Measurements from ENCODE around the gene KRT37. TPM values are rescaled to one million over a fixed set of nuclear protein-coding genes. Genes with fewer than 3 reads are reported as not detected.

The KRT37 gene
- total RNA-seq, 4 donors from 2014 or later: not detected

DNA sequence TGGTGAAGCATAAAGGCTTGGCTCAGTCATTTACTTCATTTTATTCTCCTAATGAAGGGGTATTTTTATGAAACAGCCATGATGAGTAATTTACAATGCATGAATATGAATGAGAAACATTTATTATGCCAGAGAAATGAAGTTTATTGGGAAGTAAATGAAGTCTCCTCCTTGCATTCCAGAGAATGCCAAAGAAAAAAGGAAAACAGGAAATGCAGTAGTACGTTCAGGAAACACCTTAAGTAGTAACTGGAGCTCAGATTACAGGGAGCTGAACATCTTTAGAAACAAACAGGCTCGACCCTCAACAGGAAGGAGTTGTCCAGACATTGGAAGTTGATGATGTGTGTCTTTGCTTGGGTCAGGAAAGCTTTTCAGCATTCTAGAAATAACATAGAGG lies 46.8 kb downstream of the KRT37 start:
- TF ChIP-seq, protein P1, sequence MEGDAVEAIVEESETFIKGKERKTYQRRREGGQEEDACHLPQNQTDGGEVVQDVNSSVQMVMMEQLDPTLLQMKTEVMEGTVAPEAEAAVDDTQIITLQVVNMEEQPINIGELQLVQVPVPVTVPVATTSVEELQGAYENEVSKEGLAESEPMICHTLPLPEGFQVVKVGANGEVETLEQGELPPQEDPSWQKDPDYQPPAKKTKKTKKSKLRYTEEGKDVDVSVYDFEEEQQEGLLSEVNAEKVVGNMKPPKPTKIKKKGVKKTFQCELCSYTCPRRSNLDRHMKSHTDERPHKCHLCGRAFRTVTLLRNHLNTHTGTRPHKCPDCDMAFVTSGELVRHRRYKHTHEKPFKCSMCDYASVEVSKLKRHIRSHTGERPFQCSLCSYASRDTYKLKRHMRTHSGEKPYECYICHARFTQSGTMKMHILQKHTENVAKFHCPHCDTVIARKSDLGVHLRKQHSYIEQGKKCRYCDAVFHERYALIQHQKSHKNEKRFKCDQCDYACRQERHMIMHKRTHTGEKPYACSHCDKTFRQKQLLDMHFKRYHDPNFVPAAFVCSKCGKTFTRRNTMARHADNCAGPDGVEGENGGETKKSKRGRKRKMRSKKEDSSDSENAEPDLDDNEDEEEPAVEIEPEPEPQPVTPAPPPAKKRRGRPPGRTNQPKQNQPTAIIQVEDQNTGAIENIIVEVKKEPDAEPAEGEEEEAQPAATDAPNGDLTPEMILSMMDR (IDR thresholded peaks at IDR 0.05 in 4 of 5, conservative IDR thresholded peaks at IDR 0.05 in 1 of 5): no peak
- TF ChIP-seq POLR2A (IDR thresholded peaks at IDR 0.05): no peak
- Histone ChIP-seq H3K36me3 (no peaks in the 10 kb centered on the region), H3K4me3 (no peak overlapping the region), H3K4me1 (no peaks in the 10 kb centered on the region), H3K27me3 (no peaks in the 10 kb centered on the region), H3K27ac (no peak overlapping the region), H3K9me3 (no peaks in the 10 kb centered on the region)
- in situ Hi-C loops (cut with MboI; ENCODE audit: low sequenced_read_pairs in 4 of 4) (no loop called here), intact Hi-C loops (cut with DNase I; ENCODE audit: low total_unique reads) (no loop called here)
- no peak for ATAC-seq
- no peak for DNase-seq

Other genes with a start within 250 kb of the KRT37 start
- not detected for gene KRTAP4-2, start 246.4 kb downstream of the KRT37 start, total RNA-seq
- not detected for gene KRTAP4-1, start 239.7 kb downstream of the KRT37 start, total RNA-seq
- not detected for gene KRTAP9-1, start 234.7 kb downstream of the KRT37 start, total RNA-seq
- gene KRTAP9-2, start 197.9 kb downstream of the KRT37 start, total RNA-seq: not detected
- gene KRTAP9-3, start 192.1 kb downstream of the KRT37 start, total RNA-seq: not detected
- gene KRTAP9-8, start 186.6 kb downstream of the KRT37 start, total RNA-seq: not detected
- not detected for gene KRTAP9-4, start 174.9 kb downstream of the KRT37 start, total RNA-seq
- gene KRTAP9-9, start 169.2 kb downstream of the KRT37 start, total RNA-seq: not detected
- not detected for gene KRTAP9-6, start 159.2 kb downstream of the KRT37 start, total RNA-seq
- not detected for gene KRTAP9-7, start 148.9 kb downstream of the KRT37 start, total RNA-seq
- gene KRTAP29-1, start 121.7 kb downstream of the KRT37 start, total RNA-seq: not detected
- not detected for gene KRTAP16-1, start 115.3 kb downstream of the KRT37 start, total RNA-seq
- not detected for gene KRTAP17-1, start 108.9 kb downstream of the KRT37 start, total RNA-seq
- not detected for gene KRT33A, start 73.8 kb downstream of the KRT37 start, total RNA-seq
- not detected for gene KRT33B, start 54.8 kb downstream of the KRT37 start, total RNA-seq
- not detected for gene KRT34, start 42.3 kb downstream of the KRT37 start, total RNA-seq
- gene KRT31, start 27.0 kb downstream of the KRT37 start, total RNA-seq: 1 to 10 TPM in 1 of 4 donors, under 1 TPM in 3; 0.39 to 1.1 (median 0.62) TPM
- gene KRT38, start 16.4 kb upstream of the KRT37 start, total RNA-seq: not detected
- gene KRT32, start 42.8 kb upstream of the KRT37 start, total RNA-seq: under 1 TPM in 1 of 4 donors, not detected in 3; 0.41 TPM
- gene KRT35, start 56.6 kb upstream of the KRT37 start, total RNA-seq: not detected
- gene KRT36, start 65.3 kb upstream of the KRT37 start, total RNA-seq: not detected
- not detected for gene KRT13, start 81.0 kb upstream of the KRT37 start, total RNA-seq
- gene KRT15, start 94.3 kb upstream of the KRT37 start, total RNA-seq: not detected
- gene KRT19, start 103.7 kb upstream of the KRT37 start, total RNA-seq: 10 to 100 TPM in 1 of 4 donors, 1 to 10 TPM in 1, under 1 TPM in 1, not detected in 1; 0.53 to 11.0 (median 3.6) TPM
- gene KRT9, start 147.5 kb upstream of the KRT37 start, total RNA-seq: not detected
- not detected for gene KRT14, start 162.3 kb upstream of the KRT37 start, total RNA-seq
- under 1 TPM in 1 of 4 donors, not detected in 3; 0.34 TPM for gene KRT16, start 188.2 kb upstream of the KRT37 start, total RNA-seq
- not detected for gene KRT17, start 200.0 kb upstream of the KRT37 start, total RNA-seq

All from gastrocnemius medialis (tissue), 4 donors.